Fibroblast of gingiva (primary cell): Measurements from ENCODE around the gene NKTR.

ENCODE experiments used
- DNase-seq: peaks from one replicate; pipeline ENCODE4 v3.0.0-alpha.2; 2011; ENCODE audit warnings: low read depth

NKTR gene

DNA sequence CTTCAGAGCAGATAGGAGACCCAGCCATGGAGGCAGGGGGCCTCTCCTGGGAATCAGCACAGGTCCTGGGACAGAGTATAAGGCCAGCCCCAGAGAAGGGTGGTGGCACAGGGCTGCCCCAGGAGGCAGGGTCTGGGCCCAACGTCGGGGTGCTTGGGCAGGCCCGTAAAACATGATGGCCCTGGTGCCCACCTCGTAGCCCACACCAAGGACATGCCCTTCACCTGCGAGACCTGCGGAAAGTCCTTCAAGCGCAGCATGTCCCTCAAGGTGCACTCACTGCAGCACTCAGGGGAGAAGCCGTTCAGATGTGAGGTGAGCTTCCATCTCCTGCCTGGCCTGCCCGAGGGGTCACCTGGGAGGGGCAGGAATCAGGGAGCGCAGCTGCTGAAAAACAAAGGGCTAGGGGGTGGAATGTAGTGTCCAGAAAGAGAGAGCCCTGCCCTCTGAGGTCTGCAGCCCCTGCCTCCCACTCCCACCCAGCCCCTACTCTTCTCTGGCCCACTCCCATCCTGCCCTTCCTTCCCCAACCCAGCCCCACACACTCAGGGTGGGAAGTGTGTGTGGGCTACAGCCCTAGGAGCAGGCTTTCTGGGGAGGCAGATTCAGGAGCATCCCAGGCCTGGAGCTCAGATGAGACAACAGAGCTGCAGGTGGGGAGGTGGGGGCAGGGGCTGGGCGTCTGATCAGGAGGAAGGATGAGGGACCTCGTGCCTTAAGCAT, 62.5 kb downstream of the NKTR start:
- no peak for DNase-seq

DNA sequence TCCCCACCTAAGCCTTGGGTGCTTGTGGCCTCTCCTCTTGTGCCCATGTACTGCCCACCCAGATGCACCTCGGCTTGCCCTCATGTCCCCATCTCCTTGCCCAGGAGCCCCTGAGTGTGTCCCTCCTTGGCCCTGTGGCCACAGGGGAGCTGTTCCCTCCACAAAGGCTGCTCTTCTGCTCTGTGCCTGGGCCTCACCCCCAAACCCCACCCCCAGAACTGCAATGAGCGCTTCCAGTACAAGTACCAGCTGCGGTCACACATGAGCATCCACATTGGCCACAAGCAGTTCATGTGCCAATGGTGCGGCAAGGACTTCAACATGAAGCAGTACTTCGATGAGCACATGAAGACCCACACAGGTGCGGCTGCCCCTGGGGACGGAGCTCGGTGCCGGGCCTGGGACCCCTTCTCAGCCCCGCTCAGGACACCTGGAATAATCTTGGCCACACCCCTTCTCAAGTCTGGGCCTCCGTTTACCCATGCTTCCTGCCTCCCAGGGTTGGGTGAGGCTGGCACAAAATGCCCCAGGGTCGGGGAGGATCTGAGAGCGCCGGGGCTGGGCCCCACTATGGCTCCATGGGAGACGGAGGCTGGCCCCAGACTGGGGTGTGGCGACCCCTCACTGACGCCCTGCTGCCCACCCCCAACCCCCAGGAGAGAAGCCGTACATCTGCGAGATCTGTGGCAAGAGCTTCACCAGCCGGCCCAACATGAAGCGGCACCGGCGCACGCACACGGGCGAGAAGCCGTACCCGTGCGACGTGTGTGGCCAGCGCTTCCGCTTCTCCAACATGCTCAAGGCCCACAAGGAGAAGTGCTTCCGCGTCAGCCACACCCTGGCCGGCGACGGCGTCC, 63.3 kb downstream of the NKTR start:
- DNase-seq: no peak

DNA sequence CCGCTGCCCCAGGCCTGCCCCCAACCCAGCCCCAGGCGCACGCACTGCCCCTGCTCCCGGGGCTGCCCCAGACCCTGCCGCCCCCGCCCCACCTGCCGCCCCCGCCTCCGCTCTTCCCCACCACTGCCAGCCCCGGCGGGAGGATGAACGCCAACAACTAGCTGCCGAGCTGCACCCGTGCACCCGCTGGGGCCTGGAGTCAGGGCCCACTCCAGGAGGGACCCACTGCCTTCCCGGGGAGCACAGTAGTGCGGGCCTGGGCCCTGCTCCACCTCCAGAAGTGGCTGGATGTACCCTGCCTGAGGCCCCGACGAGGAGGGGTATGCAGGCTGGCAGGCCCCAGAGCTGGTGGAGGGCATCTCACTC, 63.9 kb downstream of the NKTR start:
- no peak for DNase-seq

DNA sequence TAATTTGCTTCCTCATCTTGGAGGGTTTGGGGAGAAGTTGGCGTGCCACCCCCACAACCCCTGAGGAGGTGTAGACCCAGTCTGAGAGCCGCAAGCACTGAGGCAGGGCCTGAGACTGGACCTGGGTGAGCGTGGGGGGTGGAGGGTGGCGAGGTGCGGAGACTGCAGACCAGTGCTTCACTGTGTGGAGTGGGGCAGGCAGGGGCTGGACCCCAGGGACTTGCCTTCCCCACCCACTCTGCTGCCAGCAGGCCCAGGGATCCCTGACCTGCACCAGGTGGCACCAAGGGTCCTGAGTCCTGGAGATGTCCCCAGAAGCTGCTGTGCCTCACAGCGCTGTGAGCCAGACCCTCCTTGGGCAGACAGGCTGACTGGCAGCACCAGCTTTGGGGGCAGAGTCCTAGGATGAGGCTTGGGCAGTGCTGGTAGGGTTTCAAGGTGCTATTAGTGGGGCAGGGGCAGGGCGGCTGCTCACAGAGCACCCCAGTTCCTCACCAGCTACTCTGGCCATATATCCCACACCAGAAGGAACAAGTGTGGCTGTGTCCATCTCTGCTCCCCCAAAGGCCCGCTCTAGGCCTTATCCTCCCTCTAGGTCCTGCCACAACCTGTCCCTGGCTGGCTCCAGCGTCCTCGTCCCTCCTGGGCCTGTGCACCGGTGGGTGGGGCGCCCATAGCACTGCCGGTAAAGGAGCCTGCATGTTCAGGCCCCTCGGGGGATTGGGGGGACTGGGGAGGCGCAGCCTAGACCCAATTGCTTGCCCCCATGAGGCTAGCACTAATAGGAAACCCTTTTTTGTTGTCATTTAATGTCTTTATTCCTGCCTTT, 64.8 kb downstream of the NKTR start:
- no peak for DNase-seq

DNA sequence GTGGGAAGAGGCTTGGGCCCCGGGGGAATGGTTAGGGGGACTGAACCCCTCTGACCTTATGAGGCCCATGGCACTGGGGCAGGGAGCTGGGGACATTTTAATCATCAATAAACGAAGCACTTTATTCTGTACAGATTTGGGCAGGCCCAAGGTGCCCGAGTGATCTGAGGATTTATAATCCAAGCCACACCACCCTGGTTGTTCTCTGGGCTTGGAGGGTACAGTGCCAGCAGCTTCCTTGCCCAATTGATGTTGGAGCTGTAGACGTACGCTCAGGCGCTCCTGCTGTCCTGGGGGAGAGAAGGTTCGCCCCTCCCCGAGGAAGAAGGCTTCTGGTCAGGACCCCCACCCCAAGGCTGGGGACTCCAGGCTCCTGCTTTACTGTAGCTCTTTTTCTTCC, 65.5 kb downstream of the NKTR start:
- DNase-seq: no peak

DNA sequence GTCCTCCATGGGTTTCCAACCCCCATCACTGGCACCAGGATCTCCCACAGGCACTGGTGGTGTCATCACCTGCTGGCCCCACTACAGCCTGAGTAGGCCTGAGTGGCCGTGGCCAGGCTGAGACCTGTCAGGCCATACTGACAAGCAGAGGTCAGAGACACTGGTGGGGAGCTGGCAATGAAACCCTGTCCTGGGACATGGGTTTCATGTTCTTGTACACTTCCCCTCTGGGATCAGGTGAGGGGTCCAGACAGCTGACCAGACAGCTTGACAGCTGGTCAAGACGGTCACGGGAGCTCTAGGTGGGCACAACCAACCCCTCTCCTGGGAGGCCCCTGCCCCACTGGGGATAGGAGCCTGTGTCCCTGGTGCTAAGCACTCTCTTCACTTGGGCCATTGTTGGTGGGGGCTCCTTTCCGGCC, 66.1 kb downstream of the NKTR start:
- no peak for DNase-seq

DNA sequence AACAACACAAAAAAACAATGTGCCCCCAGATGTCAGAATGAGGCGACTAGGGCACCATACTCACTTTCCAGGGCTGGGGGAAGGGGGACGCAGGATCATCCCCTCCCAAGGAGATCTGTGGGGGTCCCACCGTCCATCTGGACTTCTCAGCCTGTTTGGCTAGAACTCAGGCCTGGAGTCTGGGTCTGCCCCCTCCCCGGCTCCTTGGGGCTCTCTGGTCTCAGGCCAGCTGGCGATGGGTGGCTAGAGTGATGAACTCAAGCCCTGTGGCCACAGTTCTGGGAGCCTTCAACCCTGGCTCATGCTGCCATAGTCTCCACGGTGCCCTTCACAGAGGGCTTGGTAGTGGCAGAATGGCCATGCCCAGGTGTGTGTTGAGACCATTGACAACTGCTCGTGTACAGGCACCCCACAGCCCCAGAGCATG, 66.6 kb downstream of the NKTR start:
- no peak for DNase-seq

DNA sequence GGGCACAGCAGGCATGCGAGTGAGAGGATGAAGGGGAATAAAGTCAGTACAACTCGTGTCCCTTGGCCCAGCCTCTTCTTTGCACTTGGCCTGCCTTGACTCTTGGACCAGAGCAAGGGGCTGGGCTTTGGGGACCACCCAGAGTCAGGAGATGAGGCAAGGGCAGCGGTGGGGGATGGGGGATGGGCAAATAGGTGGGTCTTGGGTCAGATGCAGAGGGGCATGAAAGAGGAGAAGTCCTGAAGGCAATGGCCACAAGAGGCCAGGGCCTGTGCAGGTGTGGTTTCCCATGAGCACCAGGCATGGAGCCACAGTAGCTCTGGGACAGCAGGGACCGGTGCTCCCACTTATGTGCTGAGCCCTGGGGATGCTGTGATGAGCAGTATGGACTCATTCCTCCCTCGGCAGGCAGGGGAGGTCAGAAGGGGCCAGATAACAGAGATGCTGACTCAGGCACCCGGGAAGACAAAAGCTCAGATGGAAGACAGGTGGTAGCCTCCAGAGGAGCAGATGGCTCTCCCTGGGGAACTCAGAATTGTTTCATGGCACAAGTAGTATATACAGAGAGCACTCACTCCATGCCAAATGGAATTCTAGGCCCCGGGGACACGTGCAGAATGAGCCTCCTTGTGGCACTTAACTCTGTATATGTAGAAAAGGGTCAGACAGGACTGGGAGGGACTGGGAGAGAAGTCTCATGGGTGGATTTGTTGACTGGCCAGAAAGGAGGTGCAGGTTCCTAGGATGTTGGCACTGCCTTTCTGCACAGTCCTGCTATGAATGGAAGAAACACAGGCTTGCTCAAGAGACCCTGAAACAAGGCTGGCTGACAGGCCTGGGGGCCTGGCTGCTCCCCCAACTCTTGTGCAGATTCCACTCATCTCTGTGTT, 67.3 kb downstream of the NKTR start:
- peak; percentile 52 for DNase-seq

DNA sequence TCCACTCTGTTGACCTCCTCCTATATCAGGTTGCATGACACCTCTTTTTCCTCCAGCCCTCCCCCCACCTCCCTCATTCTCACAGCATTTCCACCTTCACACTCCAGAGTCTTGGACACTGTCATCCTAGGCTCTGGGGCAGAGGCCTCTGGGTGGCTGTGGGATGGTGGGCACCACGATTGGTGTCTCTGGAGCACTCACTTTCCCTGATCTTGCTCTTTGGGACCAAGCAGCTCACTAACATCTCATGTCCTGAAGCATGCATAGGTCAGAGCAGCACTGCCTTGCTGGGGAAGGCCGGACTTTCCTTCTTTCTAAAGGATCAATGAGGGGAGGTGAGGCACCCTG, 67.9 kb downstream of the NKTR start:
- no peak for DNase-seq

DNA sequence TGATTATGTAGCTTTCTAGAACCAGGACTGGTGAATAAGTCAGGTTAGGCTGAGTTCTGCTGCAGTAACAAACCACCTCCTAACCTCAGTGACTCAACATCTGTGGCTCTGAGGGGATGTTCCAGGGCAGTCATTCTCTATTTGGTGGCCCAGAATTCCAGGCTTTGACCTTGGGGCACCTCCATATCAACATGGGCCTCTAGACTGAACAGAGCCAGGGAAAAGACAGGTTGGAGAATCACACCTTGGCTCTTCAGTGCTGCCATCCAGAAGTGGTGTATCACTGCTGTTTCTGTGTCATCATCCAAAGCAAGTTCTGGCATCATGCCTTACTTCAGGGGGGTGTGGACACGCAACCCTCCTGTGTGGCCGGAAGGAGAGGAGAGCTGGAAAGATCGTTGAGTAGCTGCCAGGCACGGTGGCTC, 68.3 kb downstream of the NKTR start:
- DNase-seq: peak; percentile 49

DNA sequence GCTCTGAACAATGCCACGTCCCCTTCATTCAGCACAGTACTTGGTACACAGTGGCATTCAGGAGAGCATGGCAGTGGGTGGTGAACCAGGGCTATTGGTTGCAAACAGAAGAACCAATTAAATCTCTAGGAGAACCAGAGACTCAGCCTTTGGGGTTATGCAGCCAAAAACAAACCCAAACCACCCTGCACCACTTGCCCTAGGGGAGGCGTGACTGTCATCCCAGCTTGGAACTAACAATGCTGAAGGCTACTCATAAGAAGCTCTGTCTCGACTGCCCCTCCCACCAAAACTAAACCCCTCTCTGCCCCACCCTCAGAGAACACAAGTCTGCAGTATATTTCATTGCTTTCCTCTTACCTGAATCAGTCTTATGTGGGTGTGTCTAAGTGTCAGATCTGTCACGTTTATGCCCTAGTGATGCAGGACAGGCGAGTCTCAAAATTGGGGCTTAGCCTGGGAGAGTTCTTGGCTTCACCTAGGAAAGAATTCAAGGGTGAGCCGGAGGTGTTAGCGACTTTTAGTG, 69.6 kb downstream of the NKTR start:
- DNase-seq: no peak

DNA sequence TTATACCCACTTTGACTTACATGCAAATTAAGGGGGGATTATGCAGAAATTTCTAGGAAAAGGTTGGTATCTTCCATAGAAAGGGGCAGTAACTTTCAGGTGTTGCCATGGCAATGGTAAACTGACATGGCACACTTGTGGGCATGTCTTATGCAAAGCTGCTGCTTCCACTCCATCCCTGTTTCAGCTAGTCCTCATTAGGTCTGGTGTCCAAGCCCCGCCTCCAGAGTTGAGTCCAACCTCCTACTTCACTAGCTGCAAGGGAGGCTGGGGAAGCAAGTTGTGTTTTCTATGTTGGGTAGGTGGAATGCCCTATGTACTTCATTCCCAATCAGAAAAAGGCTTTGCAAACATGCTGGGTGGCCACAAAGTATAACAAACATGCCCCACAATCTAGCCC, 70.2 kb downstream of the NKTR start:
- no peak for DNase-seq

DNA sequence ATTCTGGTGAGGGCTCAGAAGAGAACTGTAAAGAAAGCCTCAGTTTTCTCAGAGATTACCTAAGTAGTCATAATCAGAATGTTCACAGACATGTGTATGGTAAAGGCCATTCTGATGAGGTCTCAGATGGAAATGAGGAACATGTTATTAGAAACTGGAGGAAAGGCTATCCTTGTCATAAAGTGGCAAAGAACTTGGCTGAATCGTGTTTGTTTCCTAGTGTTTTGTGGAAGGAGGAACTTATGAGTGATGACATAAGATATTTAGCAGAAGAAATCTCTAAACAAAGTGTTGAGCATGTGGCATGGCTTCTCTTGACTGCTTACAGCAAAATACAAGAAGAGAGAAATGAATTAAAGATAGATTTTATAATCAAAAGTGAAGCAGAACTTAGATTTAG, 72.0 kb downstream of the NKTR start:
- no peak for DNase-seq

DNA sequence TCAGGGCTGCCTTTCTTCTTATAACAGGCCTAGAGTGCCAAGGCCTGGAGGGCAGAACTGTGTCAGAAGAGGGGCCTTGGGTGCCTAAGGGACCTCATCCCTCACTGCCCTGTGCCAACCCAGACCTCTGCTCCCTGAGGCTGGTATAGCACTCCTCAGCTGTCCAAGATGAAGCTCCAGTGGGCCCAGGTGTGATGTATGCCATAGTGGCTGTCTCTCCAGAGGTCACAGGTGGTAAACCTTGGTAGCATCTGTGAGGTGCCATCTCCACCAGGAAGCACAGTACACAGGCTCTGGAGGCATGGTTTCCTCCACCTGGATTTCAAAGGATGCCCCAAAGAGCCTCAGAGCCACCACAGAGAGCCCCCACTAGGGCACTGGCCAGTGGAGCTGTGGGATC, 72.6 kb downstream of the NKTR start:
- no peak for DNase-seq

DNA sequence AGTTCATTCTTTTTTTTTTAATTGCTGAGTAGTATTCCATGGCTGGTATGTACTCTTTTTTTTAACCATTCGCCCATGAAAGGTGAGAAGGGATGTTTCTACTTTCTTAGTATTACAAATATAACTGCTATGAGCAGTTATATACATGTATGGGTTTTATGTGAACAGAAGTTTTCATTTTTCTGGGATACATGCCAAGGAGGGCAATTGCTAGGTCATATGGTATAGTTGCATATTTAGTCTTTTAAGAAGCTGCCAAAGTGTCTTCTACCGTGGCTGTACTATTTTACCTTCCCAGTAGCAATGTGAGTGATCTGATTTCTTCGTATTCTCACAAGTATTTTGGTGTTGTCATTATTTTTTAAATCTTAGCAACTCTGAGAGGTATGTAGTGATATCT, 73.7 kb downstream of the NKTR start:
- DNase-seq: no peak

DNA sequence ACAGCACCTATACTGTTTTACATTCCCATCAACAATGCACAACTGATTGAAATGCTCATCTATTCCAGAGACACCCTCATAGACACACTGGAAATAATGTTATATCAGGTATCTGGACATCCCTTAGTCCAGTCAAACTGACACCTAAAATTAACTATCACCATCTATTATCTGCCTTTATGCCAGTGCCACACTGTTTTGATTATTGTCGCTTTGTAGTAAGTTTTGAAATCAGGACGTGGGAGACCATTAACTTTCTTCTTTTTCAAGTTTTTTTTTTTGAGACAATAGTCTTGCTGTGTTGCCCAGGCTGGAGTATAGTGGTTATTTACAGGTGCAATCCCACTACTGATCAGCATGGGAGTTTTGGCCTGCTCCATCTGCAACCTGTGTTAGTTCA, 75.4 kb downstream of the NKTR start:
- no peak for DNase-seq

DNA sequence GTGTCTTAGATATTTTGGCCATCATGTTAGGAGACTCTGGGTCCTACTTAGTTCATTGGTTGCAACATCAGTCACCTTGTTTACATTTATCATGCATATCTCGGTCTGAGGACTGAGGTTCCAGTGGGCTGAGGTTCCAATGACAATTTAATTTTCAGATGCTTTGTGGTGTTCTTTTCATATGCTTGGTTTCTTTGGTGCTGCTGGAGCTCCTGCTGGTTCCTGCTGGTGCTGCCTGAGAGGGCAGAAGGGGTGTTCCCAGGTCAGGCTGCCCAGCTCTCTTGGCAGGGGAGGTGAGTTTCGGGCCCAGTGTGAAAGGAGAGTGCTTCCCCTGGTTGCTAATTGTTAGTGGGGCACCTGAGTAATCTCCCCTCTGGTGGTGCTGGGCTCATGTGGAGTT, 78.0 kb downstream of the NKTR start:
- no peak for DNase-seq

DNA sequence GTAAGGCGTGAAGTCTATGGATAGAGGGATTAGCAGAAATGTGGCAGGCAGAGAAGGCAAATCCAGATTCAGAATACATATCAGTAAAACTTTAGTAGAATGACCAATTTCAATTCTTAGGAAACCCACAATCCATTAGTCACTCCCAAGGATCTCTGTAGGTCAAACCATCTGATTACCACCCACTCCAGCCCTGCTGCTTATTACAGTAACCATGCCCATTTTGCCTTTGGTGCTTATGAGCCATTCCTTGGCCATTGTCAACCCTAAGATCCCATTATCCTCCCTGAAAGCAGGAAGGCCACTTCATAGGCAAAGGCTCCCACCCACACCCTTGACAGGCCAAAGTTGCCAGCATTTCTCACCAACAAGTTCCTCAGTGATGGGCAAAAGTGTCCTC, 79.8 kb downstream of the NKTR start:
- no peak for DNase-seq

DNA sequence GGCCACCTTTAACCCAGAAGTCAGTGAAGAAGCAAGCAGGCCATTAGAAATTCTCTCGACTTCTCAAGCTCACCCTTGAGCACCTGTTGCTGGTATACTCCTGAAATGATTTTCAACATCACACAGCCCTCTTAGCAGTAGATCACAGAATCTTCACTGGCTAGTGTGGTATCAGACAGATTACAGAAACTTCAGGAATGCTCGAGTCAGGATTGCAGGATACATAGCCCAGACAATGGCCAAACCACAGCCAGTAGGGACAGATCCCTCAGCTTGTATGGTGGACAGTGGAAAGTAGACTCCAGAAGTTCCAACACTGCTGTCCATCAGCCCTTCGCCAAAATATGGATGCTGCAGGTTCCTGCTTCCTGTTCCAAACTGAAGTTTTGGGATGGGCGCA, 80.3 kb downstream of the NKTR start:
- no peak for DNase-seq

DNA sequence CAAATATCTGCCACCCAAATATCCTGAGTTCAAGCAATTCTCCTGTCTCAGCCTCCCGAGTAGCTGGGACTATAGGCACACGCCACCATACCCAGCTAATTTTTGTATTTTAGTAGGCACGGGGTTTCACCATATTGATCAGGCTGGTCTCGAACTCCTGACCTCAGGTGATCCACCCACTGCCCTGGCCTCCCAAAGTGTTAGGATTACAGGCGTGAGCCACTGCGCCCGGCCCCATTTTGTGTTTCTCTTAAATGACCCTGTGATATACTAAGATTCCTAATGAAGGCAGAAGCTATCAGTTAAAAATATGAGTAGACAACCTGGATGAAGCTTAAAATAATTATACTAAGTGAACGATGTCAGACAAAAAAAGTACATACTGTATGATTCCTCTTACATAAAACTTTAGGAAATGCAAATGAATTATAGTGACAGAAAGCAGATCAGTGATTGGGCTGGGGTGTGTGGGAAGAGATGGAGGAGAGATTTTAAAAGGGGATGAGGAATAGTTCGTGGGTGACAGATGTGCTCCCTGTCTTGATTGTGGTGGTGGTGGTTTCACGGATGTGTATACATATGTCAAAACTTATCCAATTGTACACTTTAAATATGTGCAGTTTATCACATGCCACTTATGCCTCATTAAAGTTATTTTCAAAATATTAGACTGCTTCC, 81.0 kb downstream of the NKTR start:
- no peak for DNase-seq
